Subcutaneous adipose tissue (tissue), 4 donors: ENCODE measurements around the gene KMT5C. TPM values are rescaled to one million over a fixed set of nuclear protein-coding genes. Genes with fewer than 3 reads are reported as not detected.

Source experiments
- CTCF ChIP-seq: fragments of 450-650 bp; IDR thresholded peaks from one replicate; pipeline ENCODE4 v1.5.1; 2016; ENCODE audit warnings: low read depth, mild to moderate bottlenecking, control low read depth, antibody characterized with exemption, moderate library complexity
- total RNA-seq, 4 donors: library from RNA; depleted of rRNA; stranded (reverse); fragments of >200 nt; gene quantifications; one replicate each; pipeline ENCODE4 v1.1.0, GENCODE V29; 2016

Gene KMT5C
- total RNA-seq, 4 donors from 2014 or later: 7.0 to 24.1 (median 8.0) TPM

GRCh38 chr19:55387736-55388497, 48.2 kb downstream of the KMT5C start:
- TF ChIP-seq CTCF: no peak

- no peak for TF ChIP-seq CTCF
Measured at GRCh38 chr19:55389386-55390317, 50.0 kb downstream of the KMT5C start.

- TF ChIP-seq CTCF: no peak
Measured at GRCh38 chr19:55390461-55390880, 50.8 kb downstream of the KMT5C start.

- no peak for TF ChIP-seq CTCF
Measured at GRCh38 chr19:55391191-55391670, 51.6 kb downstream of the KMT5C start.

- no peak for TF ChIP-seq CTCF
Measured at GRCh38 chr19:55391702-55392615, 52.3 kb downstream of the KMT5C start.

- no peak for TF ChIP-seq CTCF
Measured at GRCh38 chr19:55392820-55393761, 53.4 kb downstream of the KMT5C start.
